ENCODE data around the gene SPECC1L. TPM values are rescaled to one million over a fixed set of nuclear protein-coding genes. Genes with fewer than 3 reads are reported as not detected.

SPECC1L gene
- total and polyA plus RNA-seq, 10 of the 15 experiments (the other 5 are each of a cell fraction or from before 2014, with no cell fraction given) = 1.9 to 40.6 (median 19.1) TPM

GRCh38 chr22:24410110-24410856 lies 139.7 kb downstream of the SPECC1L start:
- Histone ChIP-seq H3K9me3 (replicated peaks; ENCODE audit: control insufficient read depth, insufficient read depth, low read length) (no peaks in the 10 kb centered on the region), H2AFZ (ENCODE audit: control insufficient read depth, low read depth, low read length) (no peak overlapping the region), H3K27ac (ENCODE audit: control insufficient read depth, insufficient read depth) (no peak overlapping the region), H3K36me3 (ENCODE audit: control insufficient read depth in 2 of 2, insufficient read depth in 2 of 2, low read length in 1 of 2) (peaks cover 4 to 18% of the 10 kb centered on the region in 2 experiments), H4K20me1 (ENCODE audit: control insufficient read depth, insufficient read depth) (no peaks in the 10 kb centered on the region), H3K4me2 (ENCODE audit: control insufficient read depth, insufficient read depth) (no peak overlapping the region), H3K4me1 (ENCODE audit: control insufficient read depth, insufficient read depth, low read length) (peaks cover 10% of the 10 kb centered on the region), H3K79me2 (ENCODE audit: control insufficient read depth, insufficient read depth, low read length) (no peaks in the 10 kb centered on the region), H3K4me3 (no peak overlapping the region), H3K9ac (ENCODE audit: control insufficient read depth, insufficient read depth, low read length) (no peak overlapping the region), H3K27me3 (replicated peaks in 1 of 2; ENCODE audit: control insufficient read depth in 2 of 2, insufficient read depth in 2 of 2, low read length in 1 of 2) (no peaks in the 10 kb centered on the region)
- ChIA-PET SMC1A (ENCODE audit: uncharacterized antibody, unreplicated experiment) (interaction anchor here (0.6 to 1.6 kb wide), 4 partner anchors 12 to 120 kb away, joined by 3 to 5 read pairs (median 4); no protein-coding TSS in a partner anchor), POLR2A (interaction anchor here (1.0 kb wide), 1 partner anchor 151 kb away, joined by 6 read pairs; no protein-coding TSS in a partner anchor), CTCF (interaction anchor here (1.1 to 1.8 kb wide), 2 partner anchors 9 to 12 kb away, joined by 3 to 6 read pairs; no protein-coding TSS in a partner anchor), RAD21 (ENCODE audit: unreplicated experiment) (interaction anchor here (1.2 to 1.9 kb wide), 3 partner anchors 11 to 93 kb away, joined by 4 to 5 read pairs (median 5); no protein-coding TSS in a partner anchor)
- in situ Hi-C loops (cut with MboI) = no loop called here
- intact Hi-C loops (cut with micrococcal nuclease; ENCODE audit: unreplicated experiment) = no loop called here
- FAIRE-seq (peak; percentile 49), ATAC-seq (peak; percentile 71), DNase-seq (ENCODE audit: low read depth, low spot score) (no peak)
- no TSS peak for BruUV-seq (replicated peaks)
- TF ChIP-seq NR2F1 (conservative IDR thresholded peaks at IDR 0.05) (0 out of 2 replicates have a peak, but pooled peaks have one; percentile 18), CHD2 (IDR thresholded peaks at IDR 0.05; ENCODE audit: borderline replicate concordance, low read depth, low read length) (no peak), FOXK2 (IDR thresholded peaks at IDR 0.05) (no peak), RUNX3 (IDR thresholded peaks at IDR 0.05; ENCODE audit: low read length) (peak; percentile 52), EED (IDR thresholded peaks at IDR 0.05; ENCODE audit: low read depth) (no peak)
- 78% methylated on average over 8 of the region's 8 CpGs for WGBS (ENCODE audit: insufficient coverage, insufficient replicate concordance, low lambda C conversion rate, missing lambda C conversion rate)
